NCI-H146 treated with DMSO at 0.1 percent for 48 hours (cell line): ENCODE results near the gene TSC2.

ENCODE experiments used
- DNase-seq: peaks from one replicate; lab custom pipeline; 2025; ENCODE audit not compliant: unreplicated experiment; lab: John Stamatoyannopoulos, UW

TSC2 gene

DNA sequence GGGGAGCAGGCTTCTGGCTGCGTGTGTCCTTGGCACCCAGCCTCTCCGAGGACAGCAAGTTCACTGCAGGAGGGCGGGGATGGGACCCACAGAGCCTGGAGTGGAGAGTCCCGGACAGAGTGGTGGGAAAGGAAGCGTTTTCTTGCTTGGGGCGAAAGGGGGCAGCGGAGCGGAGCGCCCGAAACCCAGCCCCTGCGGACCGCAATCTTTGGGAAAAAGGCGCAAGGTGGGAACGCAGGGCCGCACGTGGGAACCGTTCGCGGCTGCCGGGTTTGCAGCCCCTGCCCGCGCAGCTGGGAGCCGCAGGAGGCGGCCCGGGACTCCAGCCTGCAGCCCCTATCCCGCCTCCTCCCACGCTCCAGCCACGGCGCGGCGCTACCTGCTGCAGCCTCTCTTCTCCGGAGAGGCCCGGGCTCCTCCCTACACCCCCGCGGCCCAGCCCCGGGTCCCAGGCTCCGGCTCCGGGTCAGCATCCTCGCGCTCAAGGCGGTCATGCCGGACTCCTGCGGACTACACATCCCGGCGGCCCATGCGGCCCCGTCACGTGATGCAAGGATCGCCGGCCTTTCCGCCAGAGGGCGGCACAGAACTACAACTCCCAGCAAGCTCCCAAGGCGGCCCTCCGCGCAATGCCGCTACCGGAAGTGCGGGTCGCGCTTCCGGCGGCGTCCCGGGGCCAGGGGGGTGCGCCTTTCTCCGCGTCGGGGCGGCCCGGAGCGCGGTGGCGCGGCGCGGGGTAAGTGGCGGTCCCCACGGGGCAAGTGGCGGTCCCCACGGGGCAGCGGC, at the start of gene TSC2, which contains the start of gene NTHL1:
Gene TSC2, plus strand, starts transcription at position 656 of the 786 bp plus-strand sequence. CDS start 631 bp downstream, outside the sequence.
Gene NTHL1, minus strand, starts transcription at position 505 of the 786 bp plus-strand sequence. Its CDS starts 11 bp downstream, at position 494.
- DNase-seq: peak; percentile 93

DNA sequence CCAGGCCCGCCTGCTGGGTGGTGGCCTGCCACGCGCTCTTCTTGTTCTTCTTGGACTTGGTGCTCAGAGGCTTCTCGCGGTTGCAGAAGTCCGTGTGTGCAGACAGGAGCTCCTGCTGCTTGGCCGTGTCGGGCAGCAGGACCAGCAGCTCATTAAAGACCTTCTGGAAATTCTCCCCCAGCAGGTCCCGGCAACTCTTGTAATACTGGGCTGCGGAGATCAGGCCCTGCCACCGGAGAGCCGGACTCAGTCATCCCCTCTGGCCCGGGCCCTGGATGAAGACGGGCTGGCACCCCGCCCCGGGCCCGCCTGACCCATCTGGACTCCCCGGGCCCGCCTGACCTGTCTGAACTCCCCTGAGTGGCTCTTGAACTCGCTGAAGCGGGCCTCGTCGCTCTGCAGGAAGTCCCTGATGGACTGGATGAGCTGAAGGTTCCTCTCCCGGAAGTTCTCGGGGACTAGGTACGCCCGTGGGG, 49.4 kb upstream of the TSC2 start:
- DNase-seq: no peak

DNA sequence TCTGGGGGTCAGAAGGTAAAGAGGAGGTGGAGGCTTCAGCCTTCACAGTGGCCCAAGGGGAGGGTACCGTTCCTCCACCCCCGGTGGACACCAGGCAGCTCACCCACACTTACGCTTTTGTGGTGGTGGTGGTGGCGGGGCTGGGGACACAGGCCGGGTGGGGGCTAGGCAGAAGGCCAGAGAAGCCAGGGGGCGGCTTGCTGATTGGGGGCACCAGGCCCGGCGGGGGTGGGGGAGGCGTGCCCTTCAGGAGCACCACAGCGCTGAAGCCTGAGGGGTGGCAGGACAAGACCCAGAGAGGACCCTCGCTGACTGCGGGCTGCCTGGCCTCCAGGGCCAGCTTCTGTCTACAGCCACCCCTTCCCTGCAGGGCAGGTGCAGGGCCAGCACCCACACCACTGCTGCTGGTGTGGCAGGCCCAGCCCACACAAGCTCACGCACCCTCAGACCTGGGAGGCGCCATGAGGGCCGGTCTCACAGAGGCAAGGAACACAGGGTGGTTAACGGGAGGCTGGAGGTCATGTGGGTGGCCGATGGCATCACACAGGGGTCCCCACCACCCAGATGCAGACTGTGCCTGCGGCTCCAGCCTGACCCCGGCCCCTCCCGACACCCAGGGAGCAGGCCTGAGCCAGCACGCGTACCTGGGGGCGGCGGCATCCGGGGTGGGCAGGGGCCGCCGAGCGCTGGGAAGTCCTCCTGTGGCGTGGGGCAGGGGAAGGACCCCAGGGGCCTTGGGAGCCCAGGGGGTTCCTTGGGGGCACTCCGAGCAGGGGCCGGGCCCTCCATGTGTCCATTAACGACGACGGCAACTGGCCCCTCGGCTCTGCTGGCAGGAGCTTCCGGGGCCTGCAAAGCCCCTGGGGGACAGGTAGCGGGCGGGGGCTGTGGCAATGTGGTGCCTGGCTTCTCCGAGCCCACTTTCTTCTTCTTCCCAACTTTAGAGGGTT, 48.7 kb upstream of the TSC2 start:
- no peak for DNase-seq

DNA sequence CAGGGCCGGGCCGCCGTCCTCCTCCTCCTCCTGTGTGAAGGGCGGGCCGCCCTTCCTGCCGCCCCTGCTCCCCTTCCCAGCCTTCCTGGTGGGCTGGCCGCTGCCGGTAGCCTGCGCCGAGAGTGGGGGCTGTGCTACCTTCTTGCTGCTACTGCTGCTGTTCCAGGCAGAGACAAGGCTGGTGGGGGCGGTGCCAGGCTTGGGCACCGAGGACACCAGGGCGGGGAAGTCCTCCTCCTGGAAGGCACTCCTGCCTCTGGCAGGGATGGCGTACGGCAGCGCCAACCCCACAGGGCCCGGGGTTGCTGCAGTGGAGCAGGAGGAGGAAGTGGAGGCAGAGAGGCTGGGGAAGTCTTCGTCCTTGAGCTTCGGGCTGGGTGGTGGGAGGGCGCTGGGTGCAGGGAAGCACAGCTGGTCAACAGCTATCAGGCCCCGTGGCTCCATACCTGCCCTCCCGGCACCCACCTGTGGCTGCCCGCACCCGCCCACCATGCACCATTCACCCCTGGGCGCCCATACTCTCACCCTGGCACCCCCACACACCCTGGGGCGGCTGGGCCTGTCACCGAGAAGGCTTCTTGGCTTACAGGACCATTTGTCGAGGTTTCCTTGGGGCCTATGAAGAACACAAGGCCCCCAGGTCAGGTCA, 47.8 kb upstream of the TSC2 start:
- no peak for DNase-seq

DNA sequence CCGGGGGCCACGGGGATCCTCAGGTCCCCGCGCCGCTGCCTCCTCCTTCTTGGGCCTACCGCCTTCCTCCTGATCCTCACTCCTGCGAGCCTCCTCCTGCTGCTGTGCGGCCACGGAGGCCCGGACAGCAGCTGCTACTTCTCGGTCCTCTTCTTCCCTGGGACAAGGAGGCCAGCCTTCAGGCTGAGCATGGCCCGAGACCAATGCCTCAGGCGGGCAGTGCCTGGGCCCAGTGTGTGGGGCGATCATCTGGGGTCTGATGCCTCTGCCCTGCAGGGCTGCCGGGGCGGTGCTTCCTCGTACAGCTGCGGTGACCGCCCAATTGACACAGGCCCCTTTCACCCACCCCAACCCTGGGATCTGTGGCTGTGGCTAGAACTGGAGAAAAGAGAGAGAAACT, 46.8 kb upstream of the TSC2 start:
- no peak for DNase-seq

DNA sequence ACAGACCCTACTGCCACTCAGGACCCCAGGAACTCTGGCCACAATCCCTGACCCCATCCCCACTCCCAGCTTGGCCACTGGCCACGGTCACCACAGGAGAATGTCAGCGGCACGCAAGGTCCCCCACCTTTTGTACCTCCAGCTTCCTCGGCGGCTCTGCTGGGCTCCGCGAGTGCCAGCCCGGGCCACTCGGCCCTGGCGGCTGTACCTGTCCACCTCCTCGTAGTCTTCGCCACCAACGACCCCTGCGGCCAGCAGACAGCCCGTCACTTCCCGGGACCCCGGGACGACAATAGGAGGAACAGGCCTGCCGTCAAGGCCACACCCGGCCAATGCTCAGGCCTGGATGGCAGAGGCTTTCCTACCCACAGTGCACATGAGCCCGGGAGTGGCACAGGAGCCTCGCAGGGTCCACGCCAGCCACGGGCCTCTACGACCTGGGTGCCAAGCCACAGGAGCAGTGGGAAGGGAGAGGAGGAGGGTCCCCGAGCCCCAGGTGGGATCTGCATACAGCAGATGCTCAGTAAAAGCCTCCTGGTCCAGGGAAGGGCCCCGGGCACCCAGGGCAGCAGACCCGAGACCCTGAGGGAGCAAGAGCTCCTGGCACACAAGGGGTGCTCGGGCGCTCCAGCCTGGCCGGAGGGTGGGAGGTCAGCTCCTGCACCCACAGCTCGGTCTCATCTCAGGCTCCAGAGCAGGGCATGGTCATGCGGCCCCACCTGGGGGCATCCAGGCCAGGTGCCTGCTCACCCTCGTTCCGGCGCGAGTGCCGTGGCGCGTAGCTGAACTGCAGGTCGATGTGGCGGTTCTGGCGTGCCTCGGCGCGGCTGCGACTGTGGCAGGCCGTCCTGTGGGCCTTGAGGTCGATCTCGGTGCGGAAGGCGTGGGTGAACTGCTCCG, 46.1 kb upstream of the TSC2 start:
- DNase-seq: no peak

DNA sequence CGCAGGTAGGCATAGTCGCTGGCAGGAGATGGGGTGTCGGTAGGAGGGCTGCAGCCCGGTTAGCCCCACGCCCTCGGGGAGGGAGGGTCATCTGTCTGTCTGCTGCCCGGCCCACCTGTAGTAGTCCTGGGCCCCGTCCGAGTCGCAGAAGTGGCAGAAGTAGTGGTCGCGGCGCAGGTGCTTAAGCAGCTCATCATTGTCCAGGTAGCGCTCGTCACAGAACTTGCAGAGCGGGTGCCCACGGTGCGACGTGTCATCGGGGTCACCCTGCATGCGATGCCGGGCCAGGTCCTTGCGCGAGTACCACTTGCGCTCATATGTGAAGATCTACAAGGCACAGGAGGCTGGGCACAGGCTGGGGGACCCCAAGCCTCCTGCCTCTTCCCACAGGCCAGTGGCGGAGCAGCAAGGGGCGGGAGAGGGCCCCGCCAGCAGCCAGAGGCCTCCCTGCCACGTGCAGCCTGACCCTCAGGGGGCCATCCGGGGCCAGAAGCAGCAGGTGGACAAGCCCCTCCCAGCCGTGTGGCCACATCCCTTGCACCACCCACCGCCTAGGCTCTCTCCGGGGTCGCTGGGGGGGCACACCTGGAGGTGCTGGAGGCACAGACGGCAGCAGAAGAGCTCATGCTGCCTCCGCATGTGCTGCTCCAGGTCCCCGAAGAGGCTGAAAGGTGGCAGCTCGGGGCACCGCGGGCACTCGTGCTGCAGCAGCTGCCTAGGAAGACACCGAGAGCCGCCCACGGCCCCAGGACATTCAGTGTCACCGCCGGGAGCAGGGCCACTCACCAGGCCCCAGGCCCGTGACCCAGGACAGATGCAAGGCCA, 45.2 kb upstream of the TSC2 start:
- DNase-seq: no peak

DNA sequence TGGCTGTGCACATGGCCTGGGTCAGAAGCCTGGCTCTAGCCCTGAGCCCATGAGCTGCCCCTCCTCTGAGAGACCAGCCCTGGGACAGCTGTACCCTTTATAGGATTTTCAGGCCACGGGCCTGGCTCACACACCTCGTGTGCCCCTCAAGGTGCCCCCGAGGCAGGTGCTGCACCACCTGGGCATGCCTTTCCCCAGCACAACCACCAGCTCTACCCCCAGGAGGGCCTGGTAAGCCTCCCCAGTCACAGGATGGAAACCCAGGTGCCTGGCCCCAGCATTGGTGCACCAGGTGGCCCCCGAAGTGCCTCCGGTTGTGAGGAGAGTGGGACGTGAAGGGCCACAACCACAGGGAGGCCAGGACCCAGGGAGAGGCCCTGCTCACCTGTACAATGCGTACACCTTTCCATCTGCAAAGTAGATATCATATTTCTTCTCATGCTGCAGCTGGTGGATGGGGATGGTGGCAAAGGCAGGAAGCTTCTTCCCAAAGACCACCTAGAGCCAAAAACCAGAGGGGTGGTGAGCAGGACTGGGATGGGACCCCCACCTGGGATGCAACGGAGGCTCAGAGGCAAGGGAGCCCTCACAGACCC, 44.5 kb upstream of the TSC2 start:
- DNase-seq: no peak

DNA sequence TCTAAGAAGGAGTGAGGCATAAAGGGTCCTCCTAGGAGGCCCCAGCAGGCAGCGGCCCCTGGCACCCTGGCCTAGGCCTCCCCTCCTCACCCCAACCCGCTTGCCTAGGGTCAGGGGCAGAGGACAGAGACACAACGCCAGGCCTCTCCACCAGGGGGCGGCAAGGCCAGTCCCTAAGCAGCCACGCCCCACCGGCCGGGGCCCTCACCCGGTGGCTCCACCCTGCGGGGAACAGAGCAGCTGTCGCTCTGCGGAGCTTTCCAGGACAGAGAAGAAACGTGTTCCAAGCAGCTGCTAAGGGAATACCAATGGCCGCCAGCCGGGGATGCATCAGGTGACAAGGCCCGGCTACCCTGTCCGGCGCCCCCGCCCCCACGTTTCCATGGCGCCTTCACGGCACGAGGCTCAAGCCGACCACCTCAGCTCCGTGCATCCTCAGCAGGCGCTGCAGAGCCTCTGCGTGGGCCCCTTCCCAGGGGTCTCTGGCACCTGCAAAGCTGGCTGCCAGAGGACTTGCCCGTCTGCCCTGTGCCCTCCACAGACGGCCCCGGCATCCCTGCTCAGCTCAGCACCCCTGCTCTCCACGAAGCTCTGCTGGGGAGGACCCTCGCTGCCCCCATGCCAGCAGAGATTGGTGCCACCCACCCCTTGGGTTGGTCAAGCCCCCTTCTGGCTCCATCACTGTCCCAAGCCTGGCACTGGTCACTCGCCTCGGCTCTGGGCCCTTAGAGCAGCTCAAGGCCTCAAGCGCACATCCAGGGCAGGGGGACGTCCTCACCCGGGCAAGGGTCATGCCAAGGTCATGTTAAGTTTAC, 43.8 kb upstream of the TSC2 start:
- DNase-seq: peak; percentile 91

DNA sequence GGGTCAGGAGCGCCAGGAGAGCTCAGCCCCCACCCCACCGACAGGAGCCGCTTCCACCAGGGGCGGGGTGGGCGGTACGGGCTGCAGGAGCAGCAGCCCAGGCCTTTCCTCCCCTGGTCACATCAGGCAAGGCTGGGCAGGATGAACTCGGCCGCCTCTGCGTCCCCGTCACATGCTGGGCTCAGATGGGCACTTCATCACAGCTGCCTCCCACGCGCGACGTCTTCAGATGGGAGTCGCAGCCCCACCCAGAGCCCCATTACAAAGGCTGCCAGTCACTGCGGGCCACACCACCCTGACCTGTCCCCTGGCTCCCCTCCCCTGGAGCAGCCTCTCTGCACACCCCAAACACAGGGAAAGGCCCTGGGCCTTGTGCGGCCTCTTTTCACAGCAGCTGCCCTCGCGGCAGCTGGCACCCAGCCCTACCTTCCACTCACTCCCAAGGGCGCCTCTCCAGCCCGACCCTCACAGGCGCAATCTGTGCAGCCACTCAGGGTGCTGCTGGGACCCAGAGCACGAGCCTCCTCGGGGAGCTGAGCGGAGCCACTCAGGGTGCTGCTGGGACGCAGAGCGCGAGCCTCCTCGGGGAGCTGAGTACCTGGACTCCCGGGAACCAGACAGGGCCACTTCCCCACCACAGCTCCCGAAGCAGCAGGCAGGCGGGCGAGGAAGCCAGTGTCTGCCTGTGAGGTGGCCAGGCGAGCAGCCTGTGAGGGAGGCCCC, 42.8 kb upstream of the TSC2 start:
- no peak for DNase-seq

DNA sequence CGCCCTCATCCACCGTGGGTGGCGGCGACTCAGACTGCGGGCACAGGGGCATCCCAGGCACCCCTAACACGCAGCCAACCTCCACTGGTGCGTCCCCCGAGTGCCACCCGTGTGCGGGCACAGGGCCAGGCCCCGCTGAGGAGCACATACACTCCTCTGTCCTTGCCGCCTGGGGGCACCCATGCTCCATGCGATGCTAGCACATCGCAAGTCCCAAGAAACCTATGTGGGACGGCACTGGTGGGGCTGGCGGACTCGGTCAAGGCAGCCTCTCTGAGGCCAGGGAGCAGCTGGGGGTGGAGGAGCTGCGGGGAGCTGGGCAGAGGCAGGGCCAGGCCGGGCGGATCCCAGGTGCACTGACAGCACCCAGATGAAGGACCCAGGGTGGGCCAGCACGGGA, 42.1 kb upstream of the TSC2 start:
- no peak for DNase-seq

DNA sequence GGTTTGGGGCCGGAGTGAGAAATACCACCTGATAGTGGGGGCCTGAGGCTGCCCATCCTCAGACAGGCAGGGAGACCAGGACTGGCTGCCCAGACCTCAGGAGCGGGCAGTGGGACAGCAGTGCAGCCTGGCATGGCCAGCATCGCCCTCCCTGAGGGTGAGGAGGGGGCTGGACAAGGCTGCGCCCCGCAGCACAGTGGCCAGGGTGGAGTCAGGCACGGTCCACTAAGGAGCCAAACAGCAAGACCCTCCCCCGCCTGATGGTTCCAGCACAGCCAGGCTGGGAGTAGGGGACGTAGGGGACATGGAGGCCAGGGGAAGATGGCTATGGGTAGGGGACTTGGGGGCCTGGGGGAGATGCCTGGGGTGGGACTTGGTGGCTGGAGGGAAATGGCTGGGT, 41.5 kb upstream of the TSC2 start:
- no peak for DNase-seq

DNA sequence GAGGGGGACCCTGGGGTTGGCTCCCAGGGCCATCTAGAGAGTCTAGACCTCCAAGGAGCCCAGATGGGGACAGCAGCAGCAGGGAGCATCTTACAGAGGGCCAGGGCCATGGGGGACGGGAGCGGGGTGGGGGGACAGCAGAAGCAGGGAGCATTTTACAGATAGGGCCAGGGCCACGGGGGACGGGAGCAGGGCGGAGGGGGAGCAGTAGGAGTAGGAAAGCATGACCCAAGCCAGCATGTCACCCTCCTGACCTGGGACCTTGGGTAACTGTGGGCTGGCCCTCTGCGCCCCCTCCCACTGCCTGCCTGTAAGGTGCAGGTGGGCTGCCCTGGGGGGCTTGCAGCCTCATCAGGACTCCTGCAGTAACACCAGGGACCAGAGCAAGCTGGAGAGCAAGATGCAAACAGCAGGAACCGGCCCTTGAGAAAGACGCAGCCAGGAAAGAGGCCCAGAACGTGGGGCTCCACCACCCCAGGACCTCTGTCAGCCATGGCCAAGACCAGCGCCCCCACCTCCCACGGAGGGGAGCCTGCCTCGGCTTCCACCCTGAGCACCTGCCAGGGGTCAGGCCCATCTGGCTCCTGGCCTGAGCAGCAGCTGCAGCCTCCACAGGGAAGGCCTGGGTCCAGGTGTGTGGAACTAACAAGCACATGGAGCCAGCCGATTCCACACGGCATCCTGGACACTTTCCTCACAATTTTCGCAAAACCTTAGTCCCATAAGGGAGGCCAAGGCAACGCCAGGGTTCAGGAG, 40.5 kb upstream of the TSC2 start:
- no peak for DNase-seq

DNA sequence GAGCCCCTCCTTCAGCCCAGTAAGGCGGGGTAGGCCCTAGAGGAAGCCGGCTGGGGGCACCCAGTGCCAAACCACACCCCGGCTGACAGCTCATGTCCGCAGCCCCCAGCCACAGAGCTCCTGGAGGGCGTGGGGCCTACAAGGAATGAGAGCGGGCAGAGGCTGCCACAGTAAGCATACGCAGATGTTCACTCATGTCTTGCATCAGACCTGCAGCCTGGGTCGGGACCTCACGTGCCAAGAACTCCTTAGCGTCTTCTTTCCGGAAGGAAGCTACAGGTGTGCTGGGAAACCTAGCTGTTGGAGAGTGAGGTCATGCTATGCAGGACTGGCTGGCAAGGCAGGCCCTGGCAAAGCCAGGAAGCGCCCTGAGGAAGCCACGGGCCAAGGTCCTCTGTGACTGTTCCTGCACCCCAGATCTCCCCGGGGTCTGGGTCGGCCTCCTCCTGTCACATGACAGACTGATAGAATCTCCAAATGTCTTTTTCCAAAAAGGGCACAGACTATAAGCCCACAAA, 39.7 kb upstream of the TSC2 start:
- no peak for DNase-seq

DNA sequence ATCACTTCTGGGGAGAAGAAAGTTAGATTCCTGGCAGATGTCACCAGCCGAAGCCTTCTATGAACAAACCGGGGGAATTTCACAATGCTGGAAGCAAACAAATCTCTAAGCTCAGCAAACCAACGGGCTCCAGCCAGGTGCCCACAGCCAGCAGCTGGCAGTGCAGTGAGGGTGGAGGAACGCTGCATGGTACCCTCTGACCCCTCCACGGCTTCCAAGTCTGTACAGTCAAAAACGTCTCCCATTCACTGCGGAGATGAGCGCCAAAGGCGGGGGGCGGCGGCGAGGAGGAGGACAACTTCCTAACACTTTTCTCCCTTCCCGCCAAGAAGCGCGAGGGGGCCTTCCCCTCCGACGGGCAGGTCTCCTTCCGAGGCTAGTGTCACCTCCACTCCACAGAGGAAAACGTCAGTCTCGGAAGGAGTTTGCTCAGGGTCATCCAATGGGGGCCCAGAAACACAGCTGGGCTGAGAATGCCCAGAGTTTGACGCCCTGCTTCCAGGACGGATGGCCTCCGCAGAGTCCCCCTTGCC, 39.1 kb upstream of the TSC2 start:
- DNase-seq: no peak

DNA sequence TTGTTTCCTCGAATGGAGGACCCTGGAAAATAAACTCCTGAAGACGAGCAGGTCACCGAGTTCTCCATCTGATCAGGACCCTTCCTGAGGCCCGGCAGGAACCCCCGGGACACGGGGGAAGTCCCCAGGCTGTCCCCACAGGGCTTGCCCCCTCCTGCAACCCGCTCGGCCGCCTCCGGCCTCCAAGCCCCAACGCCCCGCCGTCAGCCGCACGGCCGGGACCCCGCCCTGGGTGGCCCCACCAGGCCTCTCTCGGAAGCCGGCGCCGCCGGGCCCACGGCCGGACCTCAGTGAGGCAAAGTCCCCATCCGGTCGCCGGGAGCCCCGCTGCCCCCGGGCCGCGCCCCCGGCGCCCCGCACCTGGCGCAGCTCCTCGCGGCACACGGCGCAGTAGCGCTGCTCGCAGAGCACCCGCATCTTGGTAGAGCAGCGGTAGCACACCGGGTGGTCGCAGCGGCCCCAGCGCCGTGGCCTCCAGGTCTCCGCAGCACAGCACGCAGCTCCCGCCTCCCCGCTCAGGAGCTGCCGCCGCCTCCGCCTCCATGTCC, 38.5 kb upstream of the TSC2 start:
- no peak for DNase-seq
